ENCODE results near the gene ATP6V1E1. TPM values are rescaled to one million over a fixed set of nuclear protein-coding genes. Genes with fewer than 3 reads are reported as not detected.
"Not testable (repeated sequence)": the region's sequence is repeated elsewhere in the genome, so short reads cannot be mapped to it uniquely, and the experiment has no call there.

The ATP6V1E1 gene
- total RNA-seq, 1 experiment from 2014 or later = 121 TPM

GRCh38 chr22:17672417-17672991 lies 44.0 kb upstream of the ATP6V1E1 start:
- Histone ChIP-seq H3K27ac (ENCODE audit: low read depth, low read length, poor library complexity, severe bottlenecking) (peak overlapping the region; percentile 20), H3K27me3 (replicated peaks; ENCODE audit: insufficient read depth, low read depth, low read length, poor library complexity) (no peaks in the 10 kb centered on the region), H3K36me3 (ENCODE audit: insufficient read depth, low read length, poor library complexity, severe bottlenecking) (no peaks in the 10 kb centered on the region), H3K4me3 (ENCODE audit: low read depth, low read length, poor library complexity, severe bottlenecking) (no peak overlapping the region), H3K9me3 (ENCODE audit: low read depth, low read length, poor library complexity, severe bottlenecking) (no peaks in the 10 kb centered on the region), H3K4me1 (ENCODE audit: insufficient read depth, low read length, poor library complexity, severe bottlenecking) (peaks cover 16% of the 10 kb centered on the region)
- intact Hi-C loops (cut with micrococcal nuclease; ENCODE audit: unreplicated experiment) = no loop called here
- TF ChIP-seq CTCF (conservative IDR thresholded peaks at IDR 0.05; ENCODE audit: low read depth, low read length) (no peak), EZH2 (IDR thresholded peaks at IDR 0.05; ENCODE audit: borderline replicate concordance, low read depth, low read length, poor library complexity, severe bottlenecking) (no peak)
- DNase-seq (ENCODE audit: low spot score) = no peak
- ChIA-PET POLR2A (ENCODE audit: low non-redundant PET) (interaction anchor here (0.6 kb wide), 1 partner anchor 52 kb away, joined by 3 read pairs; no protein-coding TSS in a partner anchor), CTCF (interaction anchor here (0.5 kb wide), 1 partner anchor 43 kb away, joined by 3 read pairs; no protein-coding TSS in a partner anchor)
- no TSS peak for BruUV-seq (replicated peaks)

GRCh38 chr22:17671521-17672092 lies 43.1 kb upstream of the ATP6V1E1 start:
- intact Hi-C loops (cut with micrococcal nuclease; ENCODE audit: unreplicated experiment); POLR2A ChIA-PET (ENCODE audit: low non-redundant PET); H3K36me3 ChIP-seq (ENCODE audit: insufficient read depth, low read length, poor library complexity, severe bottlenecking); H3K4me3 ChIP-seq (ENCODE audit: low read depth, low read length, poor library complexity, severe bottlenecking); BruUV-seq (replicated peaks); DNase-seq (ENCODE audit: low spot score); H3K27me3 ChIP-seq (replicated peaks; ENCODE audit: insufficient read depth, low read depth, low read length, poor library complexity); H3K9me3 ChIP-seq (ENCODE audit: low read depth, low read length, poor library complexity, severe bottlenecking); CTCF ChIA-PET; H3K27ac ChIP-seq (ENCODE audit: low read depth, low read length, poor library complexity, severe bottlenecking): not testable (repeated sequence)
- H3K4me1 ChIP-seq (ENCODE audit: insufficient read depth, low read length, poor library complexity, severe bottlenecking) = peaks cover 16% of the 10 kb centered on the region

GRCh38 chr22:17665854-17666253 lies 37.3 kb upstream of the ATP6V1E1 start:
- BruUV-seq (replicated peaks) = no TSS peak
- POLR2A ChIA-PET (ENCODE audit: low non-redundant PET) = no interaction called here
- no peaks in the 10 kb centered on the region for H3K27me3 ChIP-seq (replicated peaks; ENCODE audit: insufficient read depth, low read depth, low read length, poor library complexity)
- no peak overlapping the region for H3K27ac ChIP-seq (ENCODE audit: low read depth, low read length, poor library complexity, severe bottlenecking)
- H3K36me3 ChIP-seq (ENCODE audit: insufficient read depth, low read length, poor library complexity, severe bottlenecking) = peaks cover 26% of the 10 kb centered on the region
- DNase-seq (ENCODE audit: low spot score) = no peak
- TF ChIP-seq EZH2 (IDR thresholded peaks at IDR 0.05; ENCODE audit: borderline replicate concordance, low read depth, low read length, poor library complexity, severe bottlenecking) = no peak
- TF ChIP-seq CTCF (conservative IDR thresholded peaks at IDR 0.05; ENCODE audit: low read depth, low read length) = no peak
- H3K9me3 ChIP-seq (ENCODE audit: low read depth, low read length, poor library complexity, severe bottlenecking) = peaks cover 8% of the 10 kb centered on the region
- H3K4me1 ChIP-seq (ENCODE audit: insufficient read depth, low read length, poor library complexity, severe bottlenecking) = no peaks in the 10 kb centered on the region
- CTCF ChIA-PET = no interaction called here
- no peak overlapping the region for H3K4me3 ChIP-seq (ENCODE audit: low read depth, low read length, poor library complexity, severe bottlenecking)
- intact Hi-C loops (cut with micrococcal nuclease; ENCODE audit: unreplicated experiment) = no loop called here

GRCh38 chr22:17665248-17665647 lies 36.7 kb upstream of the ATP6V1E1 start:
- DNase-seq (ENCODE audit: low spot score) = no peak
- H3K9me3 ChIP-seq (ENCODE audit: low read depth, low read length, poor library complexity, severe bottlenecking) = peaks cover 8% of the 10 kb centered on the region
- BruUV-seq (replicated peaks) = no TSS peak
- no peaks in the 10 kb centered on the region for H3K27me3 ChIP-seq (replicated peaks; ENCODE audit: insufficient read depth, low read depth, low read length, poor library complexity)
- POLR2A ChIA-PET (ENCODE audit: low non-redundant PET) = no interaction called here
- no peak overlapping the region for H3K27ac ChIP-seq (ENCODE audit: low read depth, low read length, poor library complexity, severe bottlenecking)
- CTCF ChIA-PET = no interaction called here
- H3K4me1 ChIP-seq (ENCODE audit: insufficient read depth, low read length, poor library complexity, severe bottlenecking) = no peaks in the 10 kb centered on the region
- intact Hi-C loops (cut with micrococcal nuclease; ENCODE audit: unreplicated experiment) = no loop called here
- H3K36me3 ChIP-seq (ENCODE audit: insufficient read depth, low read length, poor library complexity, severe bottlenecking) = peaks cover 27% of the 10 kb centered on the region
- TF ChIP-seq EZH2 (IDR thresholded peaks at IDR 0.05; ENCODE audit: borderline replicate concordance, low read depth, low read length, poor library complexity, severe bottlenecking) (no peak), CTCF (conservative IDR thresholded peaks at IDR 0.05; ENCODE audit: low read depth, low read length) (no peak)
- no peak overlapping the region for H3K4me3 ChIP-seq (ENCODE audit: low read depth, low read length, poor library complexity, severe bottlenecking)
